NB4 (cell line): ENCODE measurements around the gene HMGCS1.

ENCODE experiments used
- POLR2A ChIP-seq: IDR thresholded peaks from 2 replicates; pipeline ENCODE4 v1.6.1; 2011; ENCODE audit warnings: mild to moderate bottlenecking; ENCODE audit not compliant: insufficient read length; ENCODE audit errors: extremely low read depth
- TF ChIP-seq, protein P1 (sequence below): IDR thresholded peaks from one replicate; pipeline ENCODE4 v1.5.1; 2012; ENCODE audit warnings: low read depth, low read length
- TF ChIP-seq, protein P2 (sequence below): IDR thresholded peaks from 2 replicates; pipeline ENCODE4 v1.6.1; 2011; ENCODE audit warnings: low read depth, low read length

DNA sequence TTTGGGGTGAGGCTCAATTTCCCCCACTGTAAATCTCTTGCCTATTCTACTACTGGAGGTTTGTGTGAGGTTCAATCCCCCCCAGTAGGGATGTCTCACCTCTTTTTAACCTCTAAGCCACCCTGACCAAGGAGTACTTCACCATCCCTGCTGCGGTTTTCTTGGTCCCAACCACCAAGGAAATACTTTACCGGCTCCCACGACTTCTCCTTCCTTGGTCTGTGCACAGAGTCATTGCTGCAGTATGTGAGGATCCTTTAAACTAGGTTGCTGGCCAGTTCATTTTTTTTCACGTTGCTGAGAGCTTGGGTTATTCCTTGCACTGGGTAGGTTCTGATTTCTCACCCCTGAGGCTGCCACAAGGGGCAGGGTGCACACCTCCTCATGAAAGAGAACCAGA, 22.5 kb upstream of the HMGCS1 start:
- TF ChIP-seq, protein P1, sequence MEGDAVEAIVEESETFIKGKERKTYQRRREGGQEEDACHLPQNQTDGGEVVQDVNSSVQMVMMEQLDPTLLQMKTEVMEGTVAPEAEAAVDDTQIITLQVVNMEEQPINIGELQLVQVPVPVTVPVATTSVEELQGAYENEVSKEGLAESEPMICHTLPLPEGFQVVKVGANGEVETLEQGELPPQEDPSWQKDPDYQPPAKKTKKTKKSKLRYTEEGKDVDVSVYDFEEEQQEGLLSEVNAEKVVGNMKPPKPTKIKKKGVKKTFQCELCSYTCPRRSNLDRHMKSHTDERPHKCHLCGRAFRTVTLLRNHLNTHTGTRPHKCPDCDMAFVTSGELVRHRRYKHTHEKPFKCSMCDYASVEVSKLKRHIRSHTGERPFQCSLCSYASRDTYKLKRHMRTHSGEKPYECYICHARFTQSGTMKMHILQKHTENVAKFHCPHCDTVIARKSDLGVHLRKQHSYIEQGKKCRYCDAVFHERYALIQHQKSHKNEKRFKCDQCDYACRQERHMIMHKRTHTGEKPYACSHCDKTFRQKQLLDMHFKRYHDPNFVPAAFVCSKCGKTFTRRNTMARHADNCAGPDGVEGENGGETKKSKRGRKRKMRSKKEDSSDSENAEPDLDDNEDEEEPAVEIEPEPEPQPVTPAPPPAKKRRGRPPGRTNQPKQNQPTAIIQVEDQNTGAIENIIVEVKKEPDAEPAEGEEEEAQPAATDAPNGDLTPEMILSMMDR: no peak
- no peak for TF ChIP-seq POLR2A
- TF ChIP-seq, protein P2, sequence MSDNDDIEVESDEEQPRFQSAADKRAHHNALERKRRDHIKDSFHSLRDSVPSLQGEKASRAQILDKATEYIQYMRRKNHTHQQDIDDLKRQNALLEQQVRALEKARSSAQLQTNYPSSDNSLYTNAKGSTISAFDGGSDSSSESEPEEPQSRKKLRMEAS: no peak
